GM12801 (cell line): ENCODE data around the gene LMOD1.

ENCODE experiments used
- CTCF ChIP-seq: IDR thresholded peaks from one replicate; pipeline ENCODE4 v1.5.1; 2011; ENCODE audit warnings: control low read depth; ENCODE audit not compliant: insufficient read length; ENCODE audit errors: extremely low read depth

The LMOD1 gene

GRCh38 chr1:201982623-201983379, 36.5 kb upstream of the LMOD1 start, which contains the start of gene RNPEP:
TSS of gene RNPEP (plus strand) at chr1:201982648. CDS start at chr1:201982667, 19 bp downstream.
- no peak for TF ChIP-seq CTCF

- TF ChIP-seq CTCF = no peak
Observed at GRCh38 chr1:201982082-201982622, 35.8 kb upstream of the LMOD1 start.

- no peak for TF ChIP-seq CTCF
Observed at GRCh38 chr1:201970334-201971159, 24.2 kb upstream of the LMOD1 start.

- TF ChIP-seq CTCF = no peak
Observed at GRCh38 chr1:201968202-201968925, 22.0 kb upstream of the LMOD1 start.

GRCh38 chr1:201966171-201966570, 19.8 kb upstream of the LMOD1 start:
- no peak for TF ChIP-seq CTCF

GRCh38 chr1:201964261-201964660, 17.9 kb upstream of the LMOD1 start:
- no peak for TF ChIP-seq CTCF

GRCh38 chr1:201958348-201958747, 12.0 kb upstream of the LMOD1 start:
- no peak for TF ChIP-seq CTCF
